ENCODE measurements around the gene ALDOA.
"Not testable (repeated sequence)": the region's sequence is repeated elsewhere in the genome, so short reads cannot be mapped to it uniquely, and the experiment has no call there.

Gene ALDOA

GRCh38 chr16:30040690-30041089 lies 24.9 kb upstream of the ALDOA start:
- not testable (repeated sequence) for DNase-seq (ENCODE audit: low read depth in 2 of 2, low spot score in 1 of 2)

GRCh38 chr16:30041841-30042240 lies 23.7 kb upstream of the ALDOA start:
- no peak for DNase-seq (ENCODE audit: low read depth in 2 of 2, low spot score in 1 of 2)

- no peak for DNase-seq (ENCODE audit: low read depth in 2 of 2, low spot score in 1 of 2)
These were observed 19.4 kb upstream of the ALDOA start for GRCh38 chr16:30046178-30046577.

- no peak for DNase-seq (ENCODE audit: low read depth in 2 of 2, low spot score in 1 of 2)
These were observed 19.0 kb upstream of the ALDOA start for GRCh38 chr16:30046588-30046987.

GRCh38 chr16:30049871-30050270 lies 15.7 kb upstream of the ALDOA start:
- DNase-seq (ENCODE audit: low read depth in 2 of 2, low spot score in 1 of 2), result no peak

- no peak for DNase-seq (ENCODE audit: low read depth in 2 of 2, low spot score in 1 of 2)
These were observed 14.0 kb upstream of the ALDOA start for GRCh38 chr16:30051518-30051917.

- DNase-seq (ENCODE audit: low read depth in 2 of 2, low spot score in 1 of 2), result peak; percentile 81 to 86
These were observed 12.7 kb upstream of the ALDOA start for GRCh38 chr16:30052671-30053372.

- no peak for DNase-seq (ENCODE audit: low read depth in 2 of 2, low spot score in 1 of 2)
These were observed 12.1 kb upstream of the ALDOA start for GRCh38 chr16:30053376-30054015.

GRCh38 chr16:30054451-30054850 lies 11.1 kb upstream of the ALDOA start:
- no peak for DNase-seq (ENCODE audit: low read depth in 2 of 2, low spot score in 1 of 2)

- DNase-seq (ENCODE audit: low read depth in 2 of 2, low spot score in 1 of 2), result no peak
These were observed 10.5 kb upstream of the ALDOA start for GRCh38 chr16:30054959-30055553.

- DNase-seq (ENCODE audit: low read depth in 2 of 2, low spot score in 1 of 2), result no peak
These were observed 5.2 kb upstream of the ALDOA start for GRCh38 chr16:30060346-30060745.

GRCh38 chr16:30060836-30061554 lies 4.6 kb upstream of the ALDOA start:
- no peak for DNase-seq (ENCODE audit: low read depth in 2 of 2, low spot score in 1 of 2)

GRCh38 chr16:30063278-30063892 lies 2.2 kb upstream of the ALDOA start:
- DNase-seq (ENCODE audit: low read depth in 2 of 2, low spot score in 1 of 2), result no peak

GRCh38 chr16:30063893-30064728 lies 1.4 kb upstream of the ALDOA start:
- DNase-seq (ENCODE audit: low read depth in 2 of 2, low spot score in 1 of 2), result peak in 1 of 2 donors; percentile 50

GRCh38 chr16:30064729-30065101 lies 845 bp upstream of the ALDOA start:
- no peak for DNase-seq (ENCODE audit: low read depth in 2 of 2, low spot score in 1 of 2)

GRCh38 chr16:30065943-30066760 lies 592 bp downstream of the ALDOA start:
- peak in 1 of 2 donors; percentile 21 for DNase-seq (ENCODE audit: low read depth in 2 of 2, low spot score in 1 of 2)

- no peak for DNase-seq (ENCODE audit: low read depth in 2 of 2, low spot score in 1 of 2)
These were observed 1.4 kb downstream of the ALDOA start for GRCh38 chr16:30066761-30067583.

- DNase-seq (ENCODE audit: low read depth in 2 of 2, low spot score in 1 of 2), result no peak
These were observed 2.0 kb downstream of the ALDOA start for GRCh38 chr16:30067584-30067916.

- DNase-seq (ENCODE audit: low read depth in 2 of 2, low spot score in 1 of 2), result no peak
These were observed 2.8 kb downstream of the ALDOA start for GRCh38 chr16:30068333-30068732.
